K562 (cell line): ENCODE results near the gene BCL11A.

Source experiments
- ATF4 ChIP-seq: fragments of 450-650 bp; formaldehyde crosslinking; IDR thresholded peaks from 2 replicates; pipeline ENCODE4 v1.4.0; 2022; ENCODE audit warnings: mild to moderate bottlenecking, moderate library complexity
- CHD7 ChIP-seq: fragments of 200-600 bp; sonication (generic); IDR thresholded peaks from one replicate; pipeline ENCODE4 v1.6.1; 2012; ENCODE audit warnings: mild to moderate bottlenecking, low read depth, low read length, inconsistent platforms
- CTCF ChIP-seq, 3 experiments: IDR thresholded peaks in 2 of 3; conservative IDR thresholded peaks in 1 of 3; 2 replicates each; pipeline ENCODE4 v1.5.1; 2011 to 2012; ENCODE audit warnings: low read length in 3 of 3, mild to moderate bottlenecking in 3 of 3, control low read depth in 2 of 3, improper control_type of control experiment in 1 of 3, inconsistent platforms in 1 of 3, low read depth in 1 of 3, mixed read lengths in 1 of 3, moderate library complexity in 1 of 3; ENCODE audit not compliant: insufficient read depth in 2 of 3
- E2F1 ChIP-seq: sonication (generic); formaldehyde crosslinking; IDR thresholded peaks from 2 replicates; pipeline ENCODE4 v1.8.1; 2023; ENCODE audit warnings: mild to moderate bottlenecking, missing genetic modification reagents, moderate library complexity
- EGR1 ChIP-seq: fragments of 450-650 bp; conservative IDR thresholded peaks from 2 replicates; pipeline ENCODE4 v1.6.1; 2017; ENCODE audit warnings: mild to moderate bottlenecking
- EP300 ChIP-seq: IDR thresholded peaks from 2 replicates; pipeline ENCODE4 v1.6.1; 2012; ENCODE audit warnings: low read length, improper control_type of control experiment
- NR2C2 ChIP-seq, 2 experiments: fragments of 200-800 bp in 1 of 2; sonication (Bioruptor generic) in 1 of 2; sonication (generic) in 1 of 2; formaldehyde crosslinking in 1 of 2; IDR thresholded peaks; 2 replicates each; pipeline versions ENCODE4 v1.6.1 to v1.8.0; 2016 to 2022; ENCODE audit warnings: mild to moderate bottlenecking in 1 of 2, missing compliant biosample characterization in 1 of 2, missing genetic modification characterization in 1 of 2, missing genetic modification reagents in 1 of 2
- PML ChIP-seq: IDR thresholded peaks from 2 replicates; pipeline ENCODE4 v1.6.1; 2012; ENCODE audit warnings: low read length, inconsistent platforms
- RAD21 ChIP-seq, 2 experiments: fragments of 250-450 bp in 1 of 2; fragments of 450-650 bp in 1 of 2; sonication (Bioruptor Pico) in 1 of 2; formaldehyde crosslinking in 1 of 2; IDR thresholded peaks in 1 of 2; conservative IDR thresholded peaks in 1 of 2; 2 replicates each; pipeline versions ENCODE4 v1.4.0 to v1.8.0; 2020 to 2022; ENCODE audit warnings: mild to moderate bottlenecking in 2 of 2, moderate library complexity in 1 of 2
- YBX1 ChIP-seq: fragments of 450-650 bp; IDR thresholded peaks from 2 replicates; pipeline ENCODE4 v1.7.1; 2016; ENCODE audit warnings: mild to moderate bottlenecking
- TF ChIP-seq, protein P1 (sequence below): sonication (generic); formaldehyde crosslinking; IDR thresholded peaks from 2 replicates; pipeline ENCODE4 v1.8.0; 2022; ENCODE audit warnings: missing genetic modification reagents, mild to moderate bottlenecking, borderline replicate concordance

DNA sequence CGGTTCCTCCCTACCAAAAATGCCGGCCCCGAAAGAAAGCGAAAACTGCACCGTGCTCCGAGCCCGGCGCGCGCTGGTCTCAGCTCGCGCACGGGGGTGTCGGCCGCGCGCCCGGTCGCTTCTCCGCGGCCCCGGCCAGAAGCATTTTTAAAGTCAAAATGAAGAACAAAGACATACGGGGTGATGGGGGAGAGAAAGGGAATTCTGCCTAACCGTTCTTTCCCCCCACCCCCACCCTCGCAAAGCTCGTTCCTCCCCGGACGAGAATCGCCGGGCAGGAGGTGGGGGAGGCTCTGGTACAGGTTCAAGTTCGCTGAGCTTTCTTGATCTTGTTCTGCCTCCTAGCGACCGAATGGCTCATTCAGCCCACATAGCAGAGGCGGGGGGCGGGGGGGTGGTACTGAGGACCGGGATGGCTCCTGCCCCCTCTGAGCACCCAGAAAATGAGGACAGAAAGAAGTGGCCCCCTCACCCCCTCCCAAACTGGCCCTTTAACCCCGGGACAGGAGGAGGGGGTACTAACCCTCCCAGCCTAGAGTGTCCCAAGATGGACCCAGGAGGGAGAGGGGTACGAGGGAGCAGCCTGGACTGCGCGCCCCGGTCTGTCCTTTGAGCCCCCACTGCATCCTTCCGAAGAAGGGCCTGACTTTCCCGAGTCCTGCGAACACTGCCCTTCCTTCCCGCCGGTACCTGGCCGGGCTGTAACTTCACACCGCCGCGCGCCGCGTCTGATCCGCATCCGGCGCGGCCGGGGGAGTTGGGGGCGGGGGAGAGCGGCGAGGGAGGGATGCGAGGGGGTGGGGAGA is 3.1 kb downstream of the BCL11A start:
- peak; percentile 32 to 52 (median 44); a peak in 5 of 6 replicates for TF ChIP-seq CTCF (IDR thresholded peaks at IDR 0.05 in 2 of 3, conservative IDR thresholded peaks at IDR 0.05 in 1 of 3; ENCODE audit: insufficient read depth in 2 of 3, low read depth in 1 of 3, low read length in 3 of 3)
- TF ChIP-seq, protein P1, sequence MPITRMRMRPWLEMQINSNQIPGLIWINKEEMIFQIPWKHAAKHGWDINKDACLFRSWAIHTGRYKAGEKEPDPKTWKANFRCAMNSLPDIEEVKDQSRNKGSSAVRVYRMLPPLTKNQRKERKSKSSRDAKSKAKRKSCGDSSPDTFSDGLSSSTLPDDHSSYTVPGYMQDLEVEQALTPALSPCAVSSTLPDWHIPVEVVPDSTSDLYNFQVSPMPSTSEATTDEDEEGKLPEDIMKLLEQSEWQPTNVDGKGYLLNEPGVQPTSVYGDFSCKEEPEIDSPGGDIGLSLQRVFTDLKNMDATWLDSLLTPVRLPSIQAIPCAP (CRISPR knock-in tag), result no peak
- TF ChIP-seq RAD21 (CRISPR knock-in tag; conservative IDR thresholded peaks at IDR 0.05 in 1 of 2, IDR thresholded peaks at IDR 0.05 in 1 of 2), result peak; percentile 49 to 54
- no peak for TF ChIP-seq EP300
- no peak for TF ChIP-seq CHD7
- TF ChIP-seq ATF4 (CRISPR knock-in tag), result no peak
- no peak for TF ChIP-seq PML
- TF ChIP-seq YBX1, result no peak
- no peak for TF ChIP-seq EGR1
- TF ChIP-seq NR2C2 (CRISPR knock-in tag; IDR thresholded peaks at IDR 0.05), result no peak
- TF ChIP-seq NR2C2 (tag; IDR thresholded peaks at IDR 0.05), result no peak
- TF ChIP-seq E2F1 (CRISPR knock-in tag), result no peak
